NCI-H2227 treated with DMSO at 0.1 percent for 48 hours (cell line): Measurements from ENCODE around the gene STUM.
A peak's percentile ranks its signal among the peaks of the same experiment; 100 is the strongest.

Experiments
- DNase-seq: peaks from one replicate; lab custom pipeline; 2025; lab: John Stamatoyannopoulos, UW

The STUM gene

GRCh38 chr1:226533220-226533619 lies 15.3 kb upstream of the STUM start:
- no peak for DNase-seq

- no peak for DNase-seq
Measured at GRCh38 chr1:226534098-226534497, 14.5 kb upstream of the STUM start.

GRCh38 chr1:226534645-226535044 lies 13.9 kb upstream of the STUM start:
- DNase-seq, result no peak

DNA sequence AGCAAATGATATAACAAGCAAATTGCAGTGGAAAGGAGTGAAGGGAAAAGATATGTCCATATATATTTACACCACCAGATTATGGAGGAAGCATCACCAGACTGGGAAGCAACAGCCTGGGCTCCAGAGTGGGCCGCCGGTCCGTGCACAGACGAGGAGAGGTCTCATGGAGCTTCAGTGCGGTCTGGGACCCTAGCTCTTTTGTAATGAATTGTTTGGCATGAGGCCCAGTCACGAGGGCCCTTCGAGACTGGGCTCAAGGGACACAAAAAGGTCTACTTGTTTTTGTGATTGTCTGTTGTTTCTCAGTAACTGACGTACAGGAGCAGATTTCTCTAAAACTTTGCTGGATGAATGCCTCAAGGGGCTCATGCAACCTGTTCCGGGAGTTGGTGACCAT lies 12.9 kb upstream of the STUM start:
- DNase-seq, result no peak

DNA sequence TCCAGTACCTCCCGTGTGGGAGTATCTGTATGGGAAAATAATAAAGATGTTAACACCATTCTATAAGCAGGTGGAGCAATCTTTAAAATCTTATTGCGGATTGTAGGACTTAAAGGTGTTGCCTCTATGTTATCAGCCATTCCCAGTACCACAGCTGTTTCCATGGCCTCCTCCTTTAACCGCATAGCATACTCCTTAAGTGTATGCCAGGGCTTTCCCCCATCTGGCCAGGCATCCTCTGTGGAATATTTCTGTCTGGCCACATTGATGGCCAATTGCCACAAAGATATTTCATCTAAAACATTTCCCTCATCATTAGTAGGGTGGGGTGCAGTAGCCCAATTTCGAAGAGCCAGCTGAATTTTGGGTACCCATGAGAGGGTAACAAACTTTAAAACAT lies 7.3 kb upstream of the STUM start:
- DNase-seq, result no peak

GRCh38 chr1:226541631-226542622 lies 6.6 kb upstream of the STUM start:
- no peak for DNase-seq

DNA sequence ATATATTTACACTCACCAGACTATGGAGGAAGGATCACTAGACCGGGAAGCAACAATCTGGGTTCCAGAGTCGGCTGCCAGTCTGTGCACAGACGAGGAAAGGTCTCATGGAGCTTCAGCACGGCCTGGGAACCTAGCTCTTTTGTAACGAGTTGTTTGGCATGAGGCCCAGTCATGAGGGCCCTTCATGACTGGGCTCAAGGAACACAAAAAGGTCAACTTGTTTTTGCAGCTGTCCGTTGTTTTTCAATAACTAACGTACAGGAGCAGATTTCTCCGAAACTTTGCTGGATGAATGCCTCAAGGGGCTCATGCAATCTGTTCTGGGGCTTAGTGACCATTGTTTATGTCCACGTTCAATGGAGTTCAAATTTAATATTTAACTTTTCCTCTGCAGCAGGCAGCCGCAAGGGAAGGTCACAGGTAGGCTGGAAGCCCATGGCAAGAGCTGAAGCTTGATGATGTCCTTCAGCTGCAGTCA lies 5.9 kb upstream of the STUM start:
- no peak for DNase-seq

- DNase-seq, result no peak
Measured at GRCh38 chr1:226545836-226546596, 2.5 kb upstream of the STUM start.

DNA sequence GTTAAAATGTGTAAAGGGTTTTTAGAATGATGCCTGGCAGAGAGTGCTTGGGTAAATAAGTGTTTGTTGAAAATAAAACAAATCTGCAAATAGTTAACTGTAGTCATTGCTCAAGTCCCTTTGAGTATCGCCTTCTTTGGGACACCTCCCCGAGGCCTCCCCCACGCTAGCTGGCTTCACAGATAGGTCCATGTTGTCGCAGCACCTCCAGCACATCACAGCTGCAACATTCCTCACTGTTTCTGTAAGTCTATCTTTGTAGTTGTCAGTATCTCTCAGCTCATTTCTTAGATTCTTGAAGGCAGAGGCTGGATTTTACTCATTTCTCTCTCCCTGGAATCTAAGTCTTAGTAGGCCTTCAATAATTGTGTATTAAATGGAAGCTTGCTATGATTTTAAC lies 1.6 kb upstream of the STUM start:
- DNase-seq, result no peak

DNA sequence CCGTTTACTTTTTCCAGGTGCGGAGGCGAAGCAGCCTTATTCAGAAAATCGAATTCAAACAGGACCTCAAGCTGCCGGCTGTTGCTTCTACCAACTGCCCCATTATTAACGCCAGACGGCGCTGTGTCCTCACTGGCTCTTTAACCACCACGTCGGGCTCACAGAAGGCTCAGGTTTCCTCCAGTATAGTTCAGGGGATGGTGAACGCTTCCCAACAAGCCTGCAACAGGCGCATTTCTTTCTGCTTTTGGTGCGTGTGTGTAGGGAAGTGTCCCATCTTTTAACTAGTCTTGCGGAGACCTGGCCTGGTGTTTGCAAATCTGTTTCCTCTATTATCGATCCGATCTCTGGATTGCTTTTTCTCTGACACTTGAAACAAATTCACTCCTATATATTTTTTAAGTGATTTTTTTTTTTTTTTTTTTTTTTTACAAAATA lies 791 bp upstream of the STUM start:
- DNase-seq, result peak; percentile 92

DNA sequence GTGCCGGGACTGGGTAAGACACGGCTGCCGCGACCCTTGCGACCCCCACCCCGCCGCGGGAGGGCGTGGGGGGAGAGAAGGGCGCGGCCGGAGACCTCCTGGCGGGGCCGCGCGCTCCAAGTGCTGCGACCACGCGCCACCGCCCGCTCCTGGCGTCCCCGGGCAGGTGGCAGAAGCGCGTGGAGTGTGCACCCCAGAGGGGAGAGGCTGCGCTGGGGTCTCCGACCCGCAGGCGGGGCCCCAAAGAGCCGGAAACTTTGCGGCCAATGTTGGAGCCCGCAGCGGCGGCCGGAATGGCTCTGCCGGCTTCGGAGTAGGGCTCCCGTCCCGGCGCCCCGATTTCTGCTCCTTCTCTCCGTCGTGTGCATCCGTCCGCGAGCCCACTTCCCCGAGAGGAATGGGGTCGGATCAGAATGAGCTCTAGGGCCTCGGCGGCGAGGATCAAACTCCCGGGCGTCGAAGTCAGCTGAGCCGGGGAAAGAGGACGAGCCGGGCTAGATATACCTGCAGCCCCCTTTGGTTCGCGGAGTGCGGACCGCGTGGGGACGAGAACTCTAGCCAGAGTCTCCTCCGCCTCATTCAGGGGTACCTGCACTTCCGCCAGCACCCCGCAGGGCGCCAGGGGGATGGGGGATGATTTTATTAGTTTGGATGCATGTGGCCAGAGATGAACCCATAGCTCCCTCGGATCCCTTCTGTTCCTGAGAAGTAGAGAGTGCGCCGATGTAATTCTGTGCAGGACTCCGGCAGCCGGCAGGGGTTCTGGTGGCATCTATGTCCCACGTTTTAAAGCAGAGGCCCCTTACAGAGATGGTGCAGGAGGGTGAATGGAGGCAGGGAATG lies 751 bp downstream of the STUM start:
- DNase-seq, result no peak

DNA sequence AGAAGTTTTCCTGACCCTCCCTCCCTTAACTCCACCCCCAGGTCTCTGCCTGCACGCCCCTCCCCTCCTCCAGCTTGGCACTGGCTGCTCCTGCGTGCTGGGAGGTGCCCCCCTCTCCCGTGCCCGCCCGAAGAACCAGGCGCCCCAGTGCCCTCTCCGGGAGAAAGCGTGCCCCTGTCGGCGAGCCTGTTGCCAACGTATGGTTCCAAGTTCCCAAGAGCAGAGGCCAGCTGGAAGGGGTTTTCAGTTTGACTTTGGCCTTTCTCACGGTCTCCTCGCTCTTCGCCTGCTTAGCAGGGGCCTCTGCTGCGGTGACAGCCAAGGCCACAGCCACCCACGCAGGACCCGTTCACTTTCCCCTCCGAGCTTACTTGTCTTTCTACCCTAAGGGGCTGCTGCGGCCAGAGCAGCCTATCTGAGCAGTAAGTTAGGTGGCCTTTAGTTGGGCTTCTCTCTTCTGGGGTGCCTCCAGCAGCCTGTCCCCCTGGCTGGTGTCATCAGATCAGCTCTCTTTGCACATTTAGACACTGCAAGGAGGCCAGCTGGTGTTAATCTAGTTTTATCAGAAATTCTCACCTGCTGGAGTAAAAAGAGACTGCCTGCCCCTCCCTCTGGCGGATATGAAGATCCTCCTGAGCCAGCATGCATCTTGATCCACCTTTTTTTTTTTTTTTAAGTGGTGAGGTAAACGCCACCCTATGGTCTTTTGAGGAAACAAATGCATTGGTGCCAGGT lies 1.5 kb downstream of the STUM start:
- DNase-seq, result no peak

DNA sequence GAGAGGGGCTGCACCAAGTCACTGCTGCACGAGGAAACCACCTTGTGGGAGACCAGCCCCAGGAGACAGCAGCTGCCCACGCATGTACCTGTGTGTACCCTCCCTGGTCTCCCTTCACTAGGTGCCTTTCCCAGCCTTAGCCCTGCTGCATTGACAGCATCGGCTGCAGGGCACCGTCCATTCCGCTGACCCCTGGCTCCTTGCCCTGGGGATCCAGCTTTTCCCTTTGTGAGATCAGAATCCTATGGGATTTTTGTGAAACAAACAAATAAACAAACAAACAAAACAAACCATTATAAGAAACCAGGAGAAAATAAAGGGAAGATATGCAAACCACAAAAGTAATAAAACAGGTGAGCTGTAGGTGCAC lies 2.1 kb downstream of the STUM start:
- DNase-seq, result no peak

DNA sequence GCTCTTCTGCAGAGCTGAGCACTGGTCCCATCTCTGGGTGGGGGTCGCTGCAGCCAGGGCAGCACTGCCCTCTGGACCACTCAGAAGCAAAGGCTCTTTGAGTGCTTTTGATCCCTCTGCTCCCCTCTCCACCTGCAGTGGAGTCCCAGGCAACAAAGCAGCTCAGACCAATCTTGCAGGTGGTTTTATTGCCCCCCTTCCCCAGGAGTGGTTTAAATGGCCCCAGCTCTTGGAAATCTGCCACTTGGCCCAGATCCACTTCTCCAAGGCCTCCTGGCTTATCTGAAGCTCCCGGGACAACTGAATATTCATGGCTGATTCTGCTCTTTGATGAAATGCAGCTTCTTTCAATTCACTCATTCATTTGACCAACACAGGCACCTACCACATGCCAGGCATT lies 2.7 kb downstream of the STUM start:
- no peak for DNase-seq

GRCh38 chr1:226552061-226552460 lies 3.5 kb downstream of the STUM start:
- DNase-seq, result no peak

DNA sequence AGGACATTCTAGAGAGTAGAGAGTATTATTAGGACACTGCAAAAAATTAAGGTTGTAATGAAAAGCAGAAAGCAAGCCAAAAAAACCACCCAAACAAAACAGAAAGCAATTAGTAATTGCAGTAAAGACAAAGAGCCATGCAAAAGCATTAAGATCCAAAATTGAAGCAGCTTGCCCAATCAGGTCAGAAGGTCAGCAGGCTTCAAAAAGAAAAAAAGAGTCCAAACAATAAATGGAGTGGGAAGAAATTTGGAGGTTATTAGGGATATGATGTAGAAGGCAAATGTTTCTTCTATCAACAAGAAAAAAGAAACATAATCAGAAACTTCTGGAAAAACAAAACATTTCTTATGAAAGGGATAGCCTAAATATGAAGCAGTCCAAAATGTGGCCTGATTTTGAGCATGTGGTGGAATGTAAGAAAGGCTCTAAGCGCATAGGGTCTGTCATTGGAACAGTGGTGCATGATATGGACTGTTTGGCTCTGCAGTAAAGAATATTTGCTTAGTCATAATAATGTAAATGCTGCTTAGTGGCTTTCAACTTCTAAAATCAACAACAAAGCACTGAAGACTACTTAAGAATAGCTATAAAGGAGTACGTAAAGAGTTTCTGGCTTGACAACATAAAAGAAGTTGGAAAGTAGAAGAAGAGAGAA lies 4.8 kb downstream of the STUM start:
- DNase-seq, result no peak

DNA sequence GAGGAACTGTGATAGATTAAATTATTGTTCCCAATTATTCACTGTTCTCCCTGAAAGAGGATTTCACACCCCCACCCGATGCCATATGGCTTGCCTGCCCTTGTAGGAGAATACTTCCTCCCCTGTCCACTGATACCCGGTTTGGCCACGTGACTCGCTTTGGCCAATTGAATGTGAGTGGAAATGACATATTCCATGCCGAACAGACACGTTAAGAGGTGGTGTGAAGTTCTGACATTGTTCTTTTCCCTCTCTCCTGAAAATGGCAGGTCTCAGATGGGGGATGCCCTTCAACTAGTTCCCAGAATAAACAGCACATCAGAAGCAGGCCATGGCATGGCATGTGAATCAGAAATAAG lies 5.3 kb downstream of the STUM start:
- DNase-seq, result no peak

- DNase-seq, result no peak
Measured at GRCh38 chr1:226555092-226555491, 6.5 kb downstream of the STUM start.

- no peak for DNase-seq
Measured at GRCh38 chr1:226557424-226557823, 8.9 kb downstream of the STUM start.

DNA sequence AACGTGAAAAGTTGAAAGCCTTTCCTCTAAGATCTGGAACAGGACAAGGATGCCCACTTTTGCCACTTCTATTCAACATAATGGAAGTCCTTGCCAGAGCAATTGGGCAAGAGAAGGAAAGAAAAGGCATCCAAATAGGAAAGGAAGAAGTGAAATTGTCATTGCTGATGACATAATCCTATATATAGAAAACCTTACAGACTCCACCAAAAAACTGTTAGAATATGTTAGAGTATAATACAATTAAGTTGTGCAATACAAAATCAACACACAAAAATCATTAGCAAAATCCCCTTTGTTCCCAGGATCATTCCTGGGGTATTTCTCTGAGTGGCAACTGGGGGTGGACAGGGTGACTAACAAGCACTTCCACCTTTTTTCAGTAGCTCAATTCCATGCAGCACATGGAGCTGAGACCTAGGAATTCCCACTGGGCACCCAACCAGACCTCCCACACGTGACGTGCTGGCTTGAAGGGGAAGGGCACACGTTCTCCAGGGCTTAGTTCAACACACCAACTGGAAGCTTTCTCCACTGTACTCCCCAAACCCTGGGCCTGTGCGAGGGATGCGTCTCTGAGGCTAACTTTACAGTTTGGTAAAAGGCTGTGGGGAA lies 9.6 kb downstream of the STUM start:
- no peak for DNase-seq

GRCh38 chr1:226560243-226560642 lies 11.7 kb downstream of the STUM start:
- no peak for DNase-seq
